Activated CD4-positive, CD25-positive, alpha-beta regulatory T cell (primary cell): ENCODE data around the gene TMEM229B.

Experiments used
- DNase-seq, 4 experiments: peaks; one replicate each; lab custom pipeline; 2025; lab: John Stamatoyannopoulos, UW

Gene TMEM229B

GRCh38 chr14:67514650-67515385 is 26.3 kb upstream of the TMEM229B start:
- no peak for DNase-seq

GRCh38 chr14:67514203-67514607 is 25.7 kb upstream of the TMEM229B start:
- no peak for DNase-seq

GRCh38 chr14:67513631-67514108 is 25.1 kb upstream of the TMEM229B start:
- DNase-seq: no peak

GRCh38 chr14:67512463-67513310 is 24.2 kb upstream of the TMEM229B start:
- no peak for DNase-seq

- DNase-seq: no peak
These were observed 22.3 kb upstream of the TMEM229B start for GRCh38 chr14:67510836-67511235.

GRCh38 chr14:67510121-67510520 is 21.6 kb upstream of the TMEM229B start:
- no peak for DNase-seq

GRCh38 chr14:67508956-67509355 is 20.4 kb upstream of the TMEM229B start:
- DNase-seq: no peak

GRCh38 chr14:67505254-67505653 is 16.7 kb upstream of the TMEM229B start:
- DNase-seq: no peak

- no peak for DNase-seq
These were observed 14.8 kb upstream of the TMEM229B start for GRCh38 chr14:67503331-67503730.

- no peak for DNase-seq
These were observed 14.3 kb upstream of the TMEM229B start for GRCh38 chr14:67502867-67503266.

- no peak for DNase-seq
These were observed 13.1 kb upstream of the TMEM229B start for GRCh38 chr14:67501670-67502069.

GRCh38 chr14:67500981-67501380 is 12.5 kb upstream of the TMEM229B start:
- no peak for DNase-seq

- DNase-seq: no peak
These were observed 9.2 kb upstream of the TMEM229B start for GRCh38 chr14:67497716-67498115.

GRCh38 chr14:67497216-67497615 is 8.7 kb upstream of the TMEM229B start:
- DNase-seq: no peak

GRCh38 chr14:67495827-67496226 is 7.3 kb upstream of the TMEM229B start:
- no peak for DNase-seq

- DNase-seq: no peak
These were observed 4.7 kb upstream of the TMEM229B start for GRCh38 chr14:67493092-67493717.

GRCh38 chr14:67492538-67492937 is 4.0 kb upstream of the TMEM229B start:
- no peak for DNase-seq

GRCh38 chr14:67491741-67492507 is 3.4 kb upstream of the TMEM229B start:
- no peak for DNase-seq

- no peak for DNase-seq
These were observed 2.8 kb upstream of the TMEM229B start for GRCh38 chr14:67491285-67491684.

GRCh38 chr14:67490196-67490595 is 1.7 kb upstream of the TMEM229B start:
- no peak for DNase-seq

- no peak for DNase-seq
These were observed 1.2 kb downstream of the TMEM229B start for GRCh38 chr14:67487332-67487731.

GRCh38 chr14:67486890-67487289 is 1.6 kb downstream of the TMEM229B start:
- no peak for DNase-seq
